A549 (cell line): ENCODE data around the gene RTN4. TPM values are rescaled to one million over a fixed set of nuclear protein-coding genes. Genes with fewer than 3 reads are reported as not detected.

Source experiments
- ATAC-seq, 2 experiments: fragments of 200-7000 bp in 1 of 2; fragments of >200 bp in 1 of 2; cut with Nextera tagmentation in 1 of 2; cut with Tn5 transposase in 1 of 2; 3 replicates each; pipeline versions ENCODE4 v1.8.0 to v1.9.1; 2018 to 2020; ENCODE audit warnings: mild to moderate bottlenecking in 1 of 2, moderate library complexity in 1 of 2
- CTCF ChIA-PET: fragments of 300-600 bp; sonication (Branson Sonifier 250); formaldehyde crosslinking; extraction: SDS; loops from one replicate; lab custom pipeline; 2021; ENCODE audit warnings: antibody characterized with exemption, inconsistent platforms; lab: Yijun Ruan, JAX
- POLR2A ChIA-PET: fragments of 350-600 bp; formaldehyde crosslinking; extraction: SDS; loops from one replicate; lab custom pipeline; 2021; ENCODE audit warnings: antibody characterized with exemption, inconsistent platforms; lab: Yijun Ruan, JAX
- DNase-seq, 2 experiments: peaks; one replicate each; pipeline versions ENCODE4 v3.0.0 to v3.0.0-alpha.2; 2011 to 2016; ENCODE audit warnings: low read depth in 1 of 2, low spot score in 1 of 2
- FAIRE-seq: peaks from 2 replicates; lab custom pipeline; 2011; peaks lifted over from hg19 to GRCh38; lab: Jason Lieb, UNC
- H3K27ac ChIP-seq, 2 experiments: fragments of >200 bp; sonication (Bioruptor Twin); formaldehyde crosslinking; 3 replicates each; pipeline ENCODE4 v1.5.1; 2016 to 2017
- H3K4me1 ChIP-seq: fragments of >200 bp; sonication (Bioruptor Twin); formaldehyde crosslinking; 3 replicates; pipeline ENCODE4 v1.6.1; 2016
- H3K4me2 ChIP-seq: fragments of >200 bp; sonication (Bioruptor Twin); formaldehyde crosslinking; 3 replicates; pipeline ENCODE4 v1.6.1; 2016
- H3K4me3 ChIP-seq: fragments of >200 bp; sonication (Bioruptor Twin); formaldehyde crosslinking; 3 replicates; pipeline ENCODE4 v1.5.1; 2016
- H3K9me3 ChIP-seq: fragments of >200 bp; sonication (Bioruptor Twin); formaldehyde crosslinking; 3 replicates; pipeline ENCODE4 v1.6.1; 2016
- BCL3 ChIP-seq: fragments of >200 bp; sonication (Bioruptor Twin); formaldehyde crosslinking; IDR thresholded peaks from 3 replicates; pipeline ENCODE4 v1.6.1; 2016
- BHLHE40 ChIP-seq: IDR thresholded peaks from 2 replicates; pipeline ENCODE4 v1.6.1; 2012; ENCODE audit warnings: low read depth, low read length, inconsistent platforms
- CEBPB ChIP-seq, 2 experiments: fragments of >200 bp in 1 of 2; sonication (Bioruptor Twin) in 1 of 2; formaldehyde crosslinking in 1 of 2; IDR thresholded peaks; 2 replicates each; pipeline ENCODE4 v1.6.1; 2012 to 2016
- E2F6 ChIP-seq: IDR thresholded peaks from 2 replicates; pipeline ENCODE4 v1.6.1; 2012; ENCODE audit warnings: low read depth, borderline replicate concordance
- EHF ChIP-seq: fragments of 250-450 bp; sonication (Bioruptor Pico); IDR thresholded peaks from 2 replicates; pipeline ENCODE4 v1.5.0; 2020; ENCODE audit warnings: mild to moderate bottlenecking
- EP300 ChIP-seq, 2 experiments: fragments of >200 bp; sonication (Bioruptor Twin); formaldehyde crosslinking; IDR thresholded peaks; 2 replicates in 1 of 2; 3 replicates in 1 of 2; pipeline ENCODE4 v1.6.1; 2016 to 2017
- FOSB ChIP-seq: fragments of 250-450 bp; sonication (Bioruptor Pico); IDR thresholded peaks from 2 replicates; pipeline ENCODE4 v1.5.0; 2020; ENCODE audit warnings: mild to moderate bottlenecking, moderate library complexity
- FOSL2 ChIP-seq, 2 experiments: fragments of 450-650 bp in 1 of 2; fragments of >200 bp in 1 of 2; sonication (Bioruptor Twin) in 1 of 2; formaldehyde crosslinking; IDR thresholded peaks; 2 replicates each; pipeline versions ENCODE4 v1.5.0 to v1.6.1; 2016 to 2020; ENCODE audit warnings: mild to moderate bottlenecking in 1 of 2, moderate library complexity in 1 of 2
- FOXS1 ChIP-seq: fragments of 250-450 bp; sonication (Bioruptor Pico); IDR thresholded peaks from 2 replicates; pipeline ENCODE4 v1.5.0; 2020; ENCODE audit warnings: mild to moderate bottlenecking, moderate library complexity
- GATA3 ChIP-seq: IDR thresholded peaks from 2 replicates; pipeline ENCODE4 v1.6.1; 2012; ENCODE audit warnings: borderline replicate concordance
- HEYL ChIP-seq: fragments of 250-450 bp; sonication (Bioruptor Pico); IDR thresholded peaks from 2 replicates; pipeline ENCODE4 v1.8.0; 2021; ENCODE audit warnings: mild to moderate bottlenecking, moderate library complexity
- HOXA7 ChIP-seq: fragments of 250-450 bp; sonication (Bioruptor Pico); IDR thresholded peaks from 2 replicates; pipeline ENCODE4 v1.5.0; 2020; ENCODE audit warnings: mild to moderate bottlenecking, moderate library complexity
- HOXB5 ChIP-seq: fragments of 250-450 bp; sonication (Bioruptor Pico); IDR thresholded peaks from 2 replicates; pipeline ENCODE4 v1.5.0; 2020; ENCODE audit warnings: mild to moderate bottlenecking, moderate library complexity
- JUN ChIP-seq, 2 experiments: fragments of >200 bp; sonication (Bioruptor Twin); formaldehyde crosslinking; IDR thresholded peaks; 2 replicates in 1 of 2; 3 replicates in 1 of 2; pipeline ENCODE4 v1.6.1; 2016 to 2017
- JUNB ChIP-seq: fragments of >200 bp; sonication (Bioruptor Twin); formaldehyde crosslinking; IDR thresholded peaks from 2 replicates; pipeline ENCODE4 v1.6.1; 2016
- MAFK ChIP-seq: fragments of 450-650 bp; IDR thresholded peaks from 2 replicates; pipeline ENCODE4 v1.6.1; 2014; ENCODE audit not compliant: partially characterized antibody
- NFE2L2 ChIP-seq: fragments of 150-350 bp; conservative IDR thresholded peaks from 2 replicates; pipeline ENCODE4 v1.6.1; 2014; ENCODE audit warnings: low read length
- NR3C1 ChIP-seq: fragments of >200 bp; sonication (Bioruptor Twin); formaldehyde crosslinking; IDR thresholded peaks from 3 replicates; pipeline ENCODE4 v1.6.1; 2017
- PHF8 ChIP-seq: fragments of 200-600 bp; sonication (generic); IDR thresholded peaks from 2 replicates; pipeline ENCODE4 v1.6.1; 2016; ENCODE audit warnings: low read depth, mild to moderate bottlenecking, antibody characterized with exemption, moderate library complexity, borderline replicate concordance
- RARB ChIP-seq: fragments of 250-450 bp; sonication (Bioruptor Pico); IDR thresholded peaks from 2 replicates; pipeline ENCODE4 v1.8.0; 2021; ENCODE audit warnings: mild to moderate bottlenecking, moderate library complexity
- RCOR1 ChIP-seq: fragments of 150-350 bp; IDR thresholded peaks from 2 replicates; pipeline ENCODE4 v1.6.1; 2014; ENCODE audit warnings: antibody characterized with exemption, low read length, low read depth
- RFX5 ChIP-seq: fragments of 450-650 bp; IDR thresholded peaks from 2 replicates; pipeline ENCODE4 v1.7.1; 2014; ENCODE audit warnings: antibody characterized with exemption, mild to moderate bottlenecking, moderate library complexity
- SMC3 ChIP-seq: fragments of >200 bp; sonication (Bioruptor Twin); formaldehyde crosslinking; IDR thresholded peaks from 3 replicates; pipeline ENCODE4 v1.6.1; 2018; ENCODE audit warnings: inconsistent platforms
- ZFP36 ChIP-seq: fragments of 450-650 bp; IDR thresholded peaks from 2 replicates; pipeline ENCODE4 v1.6.1; 2014; ENCODE audit warnings: borderline replicate concordance; ENCODE audit not compliant: partially characterized antibody
- WGBS: methylation state at CpG from one replicate; pipeline ENCODE4 v1.1.6; 2017; ENCODE audit errors: missing lambda C conversion rate; 5-methylcytosine and 5-hydroxymethylcytosine counted together
- polyA plus RNA-seq, 4 experiments: library from polyadenylated mRNA; depleted of rRNA in 3 of 4; stranded (reverse); fragments of >200 nt; fragmentation: RNase III in 1 of 4; extraction: RNeasy Plus Mini Kit Qiagen cat#74134 plus additional on column Dnase treatment in 1 of 4; gene quantifications; 2 replicates in 3 of 4; 3 replicates in 1 of 4; pipeline ENCODE4 v1.2.3, GENCODE V29; 2011 to 2017
- TF ChIP-seq, protein P1 (sequence below): fragments of 150-350 bp; IDR thresholded peaks from 2 replicates; pipeline ENCODE4 v1.6.1; 2014; ENCODE audit warnings: low read depth, mild to moderate bottlenecking, low read length

Gene RTN4
- polyA plus RNA-seq, 2 of the 4 experiments (the other 2 are of a cell fraction): 302 to 403 TPM

DNA sequence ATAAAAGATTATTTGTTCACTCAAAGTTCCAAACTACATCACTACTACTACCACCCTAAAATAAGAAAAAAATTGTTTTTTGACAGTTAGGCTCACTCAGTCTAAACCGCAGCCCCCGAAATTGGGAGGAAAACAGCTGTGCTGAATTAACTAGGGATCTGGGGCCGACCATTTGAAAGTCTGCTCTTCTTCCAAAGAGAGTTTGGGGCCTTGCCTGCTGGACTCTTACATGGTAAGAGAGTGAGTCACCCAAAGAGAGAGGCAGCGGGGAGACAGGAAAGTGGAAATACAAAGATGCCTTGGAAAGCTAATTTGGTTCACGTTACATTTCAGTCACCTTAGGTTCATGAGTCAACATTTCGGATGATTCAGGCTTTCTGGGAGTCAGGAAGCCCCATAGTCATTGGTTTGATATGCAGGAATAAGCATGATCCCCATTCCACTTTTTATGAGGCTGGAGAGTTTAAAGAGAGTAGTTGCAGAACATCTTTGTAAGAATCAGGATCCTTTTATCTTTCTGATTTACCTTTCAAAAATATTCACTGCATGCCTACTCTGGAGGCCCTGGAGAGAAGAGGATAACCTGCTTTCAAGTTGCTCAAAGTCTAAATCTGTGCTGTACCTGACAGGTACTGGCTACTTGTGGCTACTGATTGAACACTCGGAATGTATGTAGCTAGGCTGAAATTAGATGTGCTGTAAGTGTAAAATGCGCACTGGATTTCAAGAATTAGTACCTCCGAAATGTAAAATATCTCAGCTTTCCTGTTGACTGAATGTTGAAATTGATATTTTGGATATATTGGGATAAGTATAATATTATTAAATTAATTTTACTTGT lies 995 bp upstream of the RTN4 start:
- Histone ChIP-seq H3K4me3 (peak overlapping the region; percentile 95), H3K4me2 (peak overlapping the region; percentile 77), H3K4me1 (peaks cover 36% of the 10 kb centered on the region), H3K27ac (peak overlapping the region; percentile 94 to 97)
- under 1% methylated on average over 9 of the region's 9 CpGs for WGBS
- POLR2A ChIA-PET: interaction anchor here (0.6 to 3.8 kb wide), 35 partner anchors 9 to 584 kb away, joined by 3 to 41 read pairs (median 6); partner anchors contain the start of genes CFAP36, CLHC1, EML6 and RPS27A
- ATAC-seq (peak; percentile 49 to 61), FAIRE-seq (peak; percentile 92)
- TF ChIP-seq EP300 (IDR thresholded peaks at IDR 0.05) (peak; percentile 40 to 42; a peak in 3 of 5 replicates), GATA3 (peak; percentile 68; the same call in 1 of the 2 replicates), NR3C1 (no peak), MAFK (peak; percentile 95), RFX5 (0 out of 2 replicates have a peak, but pooled peaks have one; percentile 21), EHF (CRISPR knock-in tag) (no peak), FOSB (peak; percentile 63; the same call in 1 of the 2 replicates), BCL3 (peak; percentile 25; the same call in 1 of the 3 replicates), FOSL2 (IDR thresholded peaks at IDR 0.05) (peak; percentile 97), FOSL2 (CRISPR knock-in tag; IDR thresholded peaks at IDR 0.05) (peak; percentile 99), NFE2L2 (peak; percentile 63; the same call in 1 of the 2 replicates), JUNB (peak; percentile 96), BHLHE40 (peak; percentile 76), JUN (IDR thresholded peaks at IDR 0.05) (peak; percentile 46 to 61; a peak in 2 of 5 replicates), CEBPB (IDR thresholded peaks at IDR 0.05) (no peak), HOXB5 (CRISPR knock-in tag) (0 out of 2 replicates have a peak, but pooled peaks have one; percentile 31), ZFP36 (no peak), RARB (peak; percentile 75; the same call in 1 of the 2 replicates), HOXA7 (CRISPR knock-in tag) (0 out of 2 replicates have a peak, but pooled peaks have one; percentile 12), SMC3 (peak; percentile 27; the same call in 1 of the 3 replicates), FOXS1 (CRISPR knock-in tag) (no peak), RCOR1 (no peak), HEYL (CRISPR knock-in tag) (no peak), E2F6 (no peak), PHF8 (peak; percentile 84; the same call in 1 of the 2 replicates)
- TF ChIP-seq, protein P1, sequence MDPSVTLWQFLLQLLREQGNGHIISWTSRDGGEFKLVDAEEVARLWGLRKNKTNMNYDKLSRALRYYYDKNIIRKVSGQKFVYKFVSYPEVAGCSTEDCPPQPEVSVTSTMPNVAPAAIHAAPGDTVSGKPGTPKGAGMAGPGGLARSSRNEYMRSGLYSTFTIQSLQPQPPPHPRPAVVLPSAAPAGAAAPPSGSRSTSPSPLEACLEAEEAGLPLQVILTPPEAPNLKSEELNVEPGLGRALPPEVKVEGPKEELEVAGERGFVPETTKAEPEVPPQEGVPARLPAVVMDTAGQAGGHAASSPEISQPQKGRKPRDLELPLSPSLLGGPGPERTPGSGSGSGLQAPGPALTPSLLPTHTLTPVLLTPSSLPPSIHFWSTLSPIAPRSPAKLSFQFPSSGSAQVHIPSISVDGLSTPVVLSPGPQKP: no peak
- TF ChIP-seq, all 56 proteins: peak for 16
- peak; percentile 89 to 96 for DNase-seq
- no peaks in the 10 kb centered on the region for H3K9me3 ChIP-seq
- CTCF ChIA-PET: interaction anchor here (0.5 to 4.8 kb wide), 20 partner anchors 7 to 152 kb away, joined by 3 to 198 read pairs (median 4); no protein-coding TSS in a partner anchor
